DLD1 (cell line): ENCODE measurements around the gene LMBR1.
"Not testable (repeated sequence)": the region's sequence is repeated elsewhere in the genome, so short reads cannot be mapped to it uniquely, and the experiment has no call there.

Source experiments
- in situ Hi-C: cut with HindIII; loops from 2 replicates; pipeline ENCODE4 v1.10.0; 2017; ENCODE audit warnings: low sequenced_read_pairs

Gene LMBR1

GRCh38 chr7:156892821-156893706 lies at the start of gene LMBR1:
LMBR1 (minus strand) TSS chr7:156893183; CDS start chr7:156892993, 190 bp downstream.
- in situ Hi-C loops, result no loop called here

- in situ Hi-C loops, result no loop called here
These were observed 49.7 kb upstream of the LMBR1 start for GRCh38 chr7:156942708-156943090.

- in situ Hi-C loops, result no loop called here
These were observed 48.6 kb upstream of the LMBR1 start for GRCh38 chr7:156941393-156942182.

- in situ Hi-C loops, result no loop called here
These were observed 47.6 kb upstream of the LMBR1 start for GRCh38 chr7:156940421-156941122.

GRCh38 chr7:156936766-156937165 lies 43.8 kb upstream of the LMBR1 start:
- in situ Hi-C loops, result not testable (repeated sequence)

- in situ Hi-C loops, result no loop called here
These were observed 42.3 kb upstream of the LMBR1 start for GRCh38 chr7:156935250-156935649.

GRCh38 chr7:156932006-156932405 lies 39.0 kb upstream of the LMBR1 start:
- in situ Hi-C loops, result no loop called here

GRCh38 chr7:156929789-156930539 lies 37.0 kb upstream of the LMBR1 start:
- in situ Hi-C loops, result no loop called here

- in situ Hi-C loops, result no loop called here
These were observed 35.4 kb upstream of the LMBR1 start for GRCh38 chr7:156928406-156928747.

GRCh38 chr7:156927571-156928405 lies 34.8 kb upstream of the LMBR1 start:
- in situ Hi-C loops, result no loop called here

GRCh38 chr7:156925821-156926220 lies 32.8 kb upstream of the LMBR1 start:
- in situ Hi-C loops, result not testable (repeated sequence)

GRCh38 chr7:156922304-156922703 lies 29.3 kb upstream of the LMBR1 start:
- in situ Hi-C loops, result not testable (repeated sequence)

- in situ Hi-C loops, result not testable (repeated sequence)
These were observed 27.7 kb upstream of the LMBR1 start for GRCh38 chr7:156920487-156921373.

- in situ Hi-C loops, result no loop called here
These were observed 27.1 kb upstream of the LMBR1 start for GRCh38 chr7:156920076-156920475.

- in situ Hi-C loops, result no loop called here
These were observed 26.2 kb upstream of the LMBR1 start for GRCh38 chr7:156919132-156919713.

- in situ Hi-C loops, result no loop called here
These were observed 25.7 kb upstream of the LMBR1 start for GRCh38 chr7:156918635-156919034.

- in situ Hi-C loops, result not testable (repeated sequence)
These were observed 16.7 kb upstream of the LMBR1 start for GRCh38 chr7:156909574-156910252.

- in situ Hi-C loops, result no loop called here
These were observed 14.7 kb upstream of the LMBR1 start for GRCh38 chr7:156907656-156908055.
